Upper lobe of left lung (tissue), 6 donors: ENCODE results near the gene ADAMTS2. TPM values are rescaled to one million over a fixed set of nuclear protein-coding genes. Genes with fewer than 3 reads are reported as not detected.
A peak's percentile ranks its signal among the peaks of the same experiment; 100 is the strongest.

ENCODE experiments used
- ATAC-seq, 2 donors: fragments of 200-7000 bp; cut with Tn5 transposase; one replicate each; pipeline ENCODE4 v1.9.1; 2022; ENCODE audit warnings: mild to moderate bottlenecking in 2 of 2, moderate library complexity in 2 of 2; ENCODE audit not compliant: low FRiP score in 2 of 2
- DNase-seq, 2 donors: peaks; one replicate each; pipeline ENCODE4 v3.0.0-alpha.2; 2019 to 2020
- H3K27ac ChIP-seq, 4 donors: fragments of 200-600 bp; sonication (generic); one replicate each; pipeline ENCODE4 v1.5.1; 2016 to 2019
- H3K27me3 ChIP-seq, 4 donors: fragments of 200-600 bp; sonication (generic); one replicate each; pipeline ENCODE4 v1.5.1; 2017 to 2019
- H3K36me3 ChIP-seq, 4 donors: fragments of 200-600 bp; sonication (generic); one replicate each; pipeline ENCODE4 v1.5.1; 2016 to 2019
- H3K4me1 ChIP-seq, 4 donors: fragments of 200-600 bp; sonication (generic); one replicate each; pipeline ENCODE4 v1.5.1; 2018 to 2019
- H3K4me3 ChIP-seq, 4 donors: fragments of 200-600 bp; sonication (generic); one replicate each; pipeline ENCODE4 v1.5.1; 2017 to 2019; ENCODE audit warnings: mild to moderate bottlenecking in 2 of 4, moderate library complexity in 1 of 4
- H3K9me3 ChIP-seq, 4 donors: fragments of 200-600 bp; sonication (generic); one replicate each; pipeline ENCODE4 v1.5.1; 2018 to 2019
- EP300 ChIP-seq, 4 donors: sonication (generic); formaldehyde crosslinking; IDR thresholded peaks; one replicate each; pipeline ENCODE4 v1.5.1; 2017; ENCODE audit warnings: antibody characterized with exemption in 4 of 4, control low read depth in 2 of 4
- POLR2A ChIP-seq, 4 donors: fragments of 450-650 bp; IDR thresholded peaks; one replicate each; pipeline ENCODE4 v1.5.1; 2016 to 2017; ENCODE audit warnings: antibody characterized with exemption in 4 of 4, mild to moderate bottlenecking in 2 of 4
- POLR2AphosphoS5 ChIP-seq, 2 donors: sonication (generic); formaldehyde crosslinking; IDR thresholded peaks; one replicate each; pipeline ENCODE4 v1.5.1; 2017; ENCODE audit warnings: antibody characterized with exemption in 2 of 2
- WGBS, 2 donors: methylation state at CpG; one replicate each; pipeline ENCODE4 v1.1.5; 2017 to 2018; 5-methylcytosine and 5-hydroxymethylcytosine counted together
- small RNA-seq, 4 donors: library from RNA; depleted of rRNA; stranded (forward); fragments of <200 nt; gene quantifications; one replicate each; pipeline ENCODE3, GENCODE V24; 2016
- total RNA-seq, 6 donors: library from RNA; depleted of rRNA in 4 of 6; stranded (reverse); fragments of >200 nt in 4 of 6; gene quantifications; one replicate each; pipeline versions ENCODE4 v1.1.0 to v1.2.1, GENCODE V29; 2016 to 2021
- TF ChIP-seq, protein P1 (sequence below), 6 experiments: fragments of 450-650 bp in 4 of 6; fragments of 200-600 bp in 2 of 6; sonication (generic) in 2 of 6; IDR thresholded peaks; one replicate each; pipeline ENCODE4 v1.5.1; 2016 to 2019; ENCODE audit warnings: antibody characterized with exemption in 6 of 6
- donor health status: DM: no; HTN: no; CAD: no; lungs with moderate emphysema.
- donor health status: DM: no; HTN: yes; CAD: no; lungs with severe emphysema.

Gene ADAMTS2
- total RNA-seq, 6 donors from 2014 or later, result 10.0 to 114 (median 25.7) TPM

DNA sequence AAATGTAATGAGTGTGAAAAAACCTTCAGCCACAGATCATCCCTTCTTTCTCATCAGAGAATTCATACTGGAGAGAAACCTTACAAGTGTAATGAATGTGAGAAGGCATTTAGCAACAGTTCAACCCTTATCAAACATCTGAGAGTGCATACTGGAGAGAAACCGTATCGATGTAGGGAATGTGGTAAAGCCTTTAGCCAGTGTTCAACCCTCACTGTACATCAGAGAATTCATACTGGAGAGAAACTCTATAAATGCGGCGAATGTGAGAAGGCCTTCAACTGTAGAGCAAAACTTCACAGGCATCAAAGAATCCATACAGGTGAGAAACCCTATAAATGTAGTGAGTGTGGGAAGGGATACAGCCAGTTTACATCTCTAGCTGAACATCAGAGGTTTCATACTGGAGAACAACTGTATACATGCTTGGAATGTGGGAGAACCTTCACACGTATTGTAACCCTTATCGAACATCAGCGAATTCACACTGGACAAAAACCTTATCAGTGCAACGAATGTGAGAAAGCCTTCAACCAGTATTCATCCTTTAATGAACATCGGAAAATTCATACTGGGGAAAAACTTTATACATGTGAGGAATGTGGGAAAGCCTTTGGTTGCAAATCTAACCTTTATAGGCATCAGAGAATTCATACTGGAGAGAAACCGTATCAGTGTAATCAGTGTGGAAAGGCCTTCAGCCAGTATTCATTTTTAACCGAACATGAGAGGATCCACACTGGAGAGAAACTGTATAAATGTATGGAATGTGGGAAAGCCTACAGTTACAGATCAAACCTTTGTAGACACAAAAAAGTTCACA is 265.9 kb downstream of the ADAMTS2 start:
- H3K27me3 ChIP-seq, result no peaks in the 10 kb centered on the region
- 95 to 98% methylated on average over 11 of the region's 11 CpGs for WGBS, 2 donors
- ATAC-seq (no peak), DNase-seq (no peak)
- no peak overlapping the region for H3K4me3 ChIP-seq
- H3K27ac ChIP-seq, result no peak overlapping the region
- no peak for TF ChIP-seq EP300 (IDR thresholded peaks at IDR 0.05)
- TF ChIP-seq POLR2AphosphoS5 (IDR thresholded peaks at IDR 0.05), result no peak
- no peak for TF ChIP-seq POLR2A (IDR thresholded peaks at IDR 0.05)
- TF ChIP-seq, protein P1, sequence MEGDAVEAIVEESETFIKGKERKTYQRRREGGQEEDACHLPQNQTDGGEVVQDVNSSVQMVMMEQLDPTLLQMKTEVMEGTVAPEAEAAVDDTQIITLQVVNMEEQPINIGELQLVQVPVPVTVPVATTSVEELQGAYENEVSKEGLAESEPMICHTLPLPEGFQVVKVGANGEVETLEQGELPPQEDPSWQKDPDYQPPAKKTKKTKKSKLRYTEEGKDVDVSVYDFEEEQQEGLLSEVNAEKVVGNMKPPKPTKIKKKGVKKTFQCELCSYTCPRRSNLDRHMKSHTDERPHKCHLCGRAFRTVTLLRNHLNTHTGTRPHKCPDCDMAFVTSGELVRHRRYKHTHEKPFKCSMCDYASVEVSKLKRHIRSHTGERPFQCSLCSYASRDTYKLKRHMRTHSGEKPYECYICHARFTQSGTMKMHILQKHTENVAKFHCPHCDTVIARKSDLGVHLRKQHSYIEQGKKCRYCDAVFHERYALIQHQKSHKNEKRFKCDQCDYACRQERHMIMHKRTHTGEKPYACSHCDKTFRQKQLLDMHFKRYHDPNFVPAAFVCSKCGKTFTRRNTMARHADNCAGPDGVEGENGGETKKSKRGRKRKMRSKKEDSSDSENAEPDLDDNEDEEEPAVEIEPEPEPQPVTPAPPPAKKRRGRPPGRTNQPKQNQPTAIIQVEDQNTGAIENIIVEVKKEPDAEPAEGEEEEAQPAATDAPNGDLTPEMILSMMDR (IDR thresholded peaks at IDR 0.05), result no peak
- peaks cover 98 to 100% (median 100%) of the 10 kb centered on the region in 4 donors for H3K9me3 ChIP-seq
- peaks cover 17 to 60% (median 41%) of the 10 kb centered on the region in 4 donors for H3K36me3 ChIP-seq
- no peaks in the 10 kb centered on the region for H3K4me1 ChIP-seq

GRCh38 chr5:179065703-179066102 is 279.6 kb downstream of the ADAMTS2 start:
- TF ChIP-seq, protein P1 (IDR thresholded peaks at IDR 0.05), result no peak
- TF ChIP-seq POLR2A (IDR thresholded peaks at IDR 0.05), result no peak
- TF ChIP-seq POLR2AphosphoS5 (IDR thresholded peaks at IDR 0.05), result no peak
- TF ChIP-seq EP300 (IDR thresholded peaks at IDR 0.05), result no peak
- Histone ChIP-seq H3K4me1 (peaks cover 8 to 12% (median 10%) of the 10 kb centered on the region in 4 donors), H3K27ac (no peak overlapping the region), H3K27me3 (no peaks in the 10 kb centered on the region), H3K36me3 (peaks cover 3 to 56% (median 30%) of the 10 kb centered on the region in 4 donors), H3K9me3 (peaks cover 25 to 56% (median 52%) of the 10 kb centered on the region in 4 donors), H3K4me3 (no peak overlapping the region)
- DNase-seq, result no peak
- ATAC-seq, result no peak
- 96 to 97% methylated on average over 6 of the region's 6 CpGs for WGBS, 2 donors

- WGBS, 2 donors, result 83 to 86% methylated on average over 14 to 19 of the region's 19 CpGs
- peak overlapping the region in 3 of 4 donors; percentile 67 to 87 (median 76) for H3K27ac ChIP-seq
- peak in 1 of 2 donors; percentile 3 for ATAC-seq
- H3K27me3 ChIP-seq, result no peaks in the 10 kb centered on the region
- TF ChIP-seq EP300 (IDR thresholded peaks at IDR 0.05) (no peak), POLR2AphosphoS5 (IDR thresholded peaks at IDR 0.05) (no peak), POLR2A (IDR thresholded peaks at IDR 0.05) (no peak)
- TF ChIP-seq, protein P1 (IDR thresholded peaks at IDR 0.05), result no peak
- H3K36me3 ChIP-seq, result peaks cover 0 to 30% (median 15%) of the 10 kb centered on the region in 4 donors
- peak in 1 of 2 donors; percentile 69 for DNase-seq
- peaks cover 6 to 12% (median 9%) of the 10 kb centered on the region in 4 donors for H3K9me3 ChIP-seq
- peaks cover 9 to 20% (median 13%) of the 10 kb centered on the region in 4 donors for H3K4me1 ChIP-seq
- peak overlapping the region; percentile 68 to 84 (median 76) for H3K4me3 ChIP-seq
These were observed 284.2 kb downstream of the ADAMTS2 start for GRCh38 chr5:179061025-179061424.

Small RNA genes lying within 50 kb of the gene (small RNA-seq; reads per million reads assigned to genes)
- 0 reads per million in 4 donors for gene AC109479.2

Other genes starting within 250 kb of the ADAMTS2 start
- gene RUFY1, start 205.1 kb upstream of the ADAMTS2 start, total RNA-seq, result 100 to 1,000 TPM in 2 of 6 donors, 10 to 100 TPM in 4; 42.3 to 128 (median 74.7) TPM